Measurements from ENCODE around the gene SUSD4. TPM values are rescaled to one million over a fixed set of nuclear protein-coding genes. Genes with fewer than 3 reads are reported as not detected.
A peak's percentile ranks its signal among the peaks of the same experiment; 100 is the strongest.

SUSD4 gene
- total and polyA plus RNA-seq, 9 of the 15 experiments (the other 6 are each of a cell fraction or from before 2014, with no cell fraction given), result 0.06 to 1.7 (median 0.09) TPM; not detected in 4

DNA sequence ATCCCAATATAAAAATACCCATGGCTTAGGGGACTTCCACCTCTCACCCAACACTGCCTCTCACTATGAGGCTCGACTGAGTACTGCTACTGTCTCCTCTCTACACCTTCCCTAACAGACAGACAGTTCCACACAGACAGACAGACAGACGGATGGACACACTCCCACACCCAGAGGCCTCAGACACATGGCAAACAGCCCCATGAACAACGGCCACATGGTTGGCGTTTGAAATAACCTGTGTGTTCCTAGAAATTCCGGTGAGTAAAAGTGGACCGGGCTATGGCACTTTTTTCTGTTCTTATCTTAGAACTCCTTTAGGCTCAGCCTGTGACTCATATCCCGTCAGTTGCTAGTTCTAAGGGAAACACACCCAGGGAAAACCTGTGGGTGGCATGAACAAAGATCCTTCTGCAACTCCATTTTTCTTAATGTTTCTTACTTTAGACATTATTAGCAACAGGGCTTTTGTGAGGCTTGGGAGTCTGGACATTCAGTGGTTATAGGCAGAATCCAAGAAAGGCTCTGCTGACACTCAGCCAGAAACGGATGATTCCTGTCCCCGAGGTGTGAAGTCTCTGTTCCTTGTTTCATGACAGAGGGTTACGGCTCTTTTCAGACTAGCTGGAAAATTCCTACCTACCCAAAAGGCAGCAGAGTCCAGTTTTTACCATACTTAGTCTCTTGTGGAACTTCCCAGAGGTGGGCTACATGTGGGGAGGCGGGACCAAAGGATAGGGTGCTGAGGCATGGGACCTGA lies 130.4 kb downstream of the SUSD4 start (continued):
- TF ChIP-seq, protein P1, sequence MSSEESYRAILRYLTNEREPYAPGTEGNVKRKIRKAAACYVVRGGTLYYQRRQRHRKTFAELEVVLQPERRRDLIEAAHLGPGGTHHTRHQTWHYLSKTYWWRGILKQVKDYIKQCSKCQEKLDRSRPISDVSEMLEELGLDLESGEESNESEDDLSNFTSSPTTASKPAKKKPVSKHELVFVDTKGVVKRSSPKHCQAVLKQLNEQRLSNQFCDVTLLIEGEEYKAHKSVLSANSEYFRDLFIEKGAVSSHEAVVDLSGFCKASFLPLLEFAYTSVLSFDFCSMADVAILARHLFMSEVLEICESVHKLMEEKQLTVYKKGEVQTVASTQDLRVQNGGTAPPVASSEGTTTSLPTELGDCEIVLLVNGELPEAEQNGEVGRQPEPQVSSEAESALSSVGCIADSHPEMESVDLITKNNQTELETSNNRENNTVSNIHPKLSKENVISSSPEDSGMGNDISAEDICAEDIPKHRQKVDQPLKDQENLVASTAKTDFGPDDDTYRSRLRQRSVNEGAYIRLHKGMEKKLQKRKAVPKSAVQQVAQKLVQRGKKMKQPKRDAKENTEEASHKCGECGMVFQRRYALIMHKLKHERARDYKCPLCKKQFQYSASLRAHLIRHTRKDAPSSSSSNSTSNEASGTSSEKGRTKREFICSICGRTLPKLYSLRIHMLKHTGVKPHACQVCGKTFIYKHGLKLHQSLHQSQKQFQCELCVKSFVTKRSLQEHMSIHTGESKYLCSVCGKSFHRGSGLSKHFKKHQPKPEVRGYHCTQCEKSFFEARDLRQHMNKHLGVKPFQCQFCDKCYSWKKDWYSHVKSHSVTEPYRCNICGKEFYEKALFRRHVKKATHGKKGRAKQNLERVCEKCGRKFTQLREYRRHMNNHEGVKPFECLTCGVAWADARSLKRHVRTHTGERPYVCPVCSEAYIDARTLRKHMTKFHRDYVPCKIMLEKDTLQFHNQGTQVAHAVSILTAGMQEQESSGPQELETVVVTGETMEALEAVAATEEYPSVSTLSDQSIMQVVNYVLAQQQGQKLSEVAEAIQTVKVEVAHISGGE (CRISPR knock-in tag; IDR thresholded peaks at IDR 0.05), result peak in 1 of 3 experiments; percentile 85; a peak in 2 of 6 replicates
- TF ChIP-seq ZNF324 (CRISPR knock-in tag; IDR thresholded peaks at IDR 0.05), result peak; percentile 18; the same call in 1 of the 2 replicates
- TF ChIP-seq ATF7 (IDR thresholded peaks at IDR 0.05), result peak; percentile 59; the same call in 1 of the 2 replicates
- TF ChIP-seq HDAC1 (IDR thresholded peaks at IDR 0.05), result peak in 1 of 2 experiments; percentile 90; a peak in 2 of 4 replicates
- peak; percentile 83 for TF ChIP-seq TCF3 (CRISPR knock-in tag; IDR thresholded peaks at IDR 0.05)
- TF ChIP-seq ZFP1 (CRISPR knock-in tag; IDR thresholded peaks at IDR 0.05), result peak; percentile 22; the same call in 1 of the 2 replicates
- TF ChIP-seq ETV5 (CRISPR knock-in tag; IDR thresholded peaks at IDR 0.05; ENCODE audit: low read depth), result peak; percentile 91
- TF ChIP-seq ZNF134 (CRISPR knock-in tag; conservative IDR thresholded peaks at IDR 0.05), result peak; percentile 41; the same call in 1 of the 2 replicates
- no peak for TF ChIP-seq HMG20B (CRISPR knock-in tag; IDR thresholded peaks at IDR 0.05)
- TF ChIP-seq, protein P2, sequence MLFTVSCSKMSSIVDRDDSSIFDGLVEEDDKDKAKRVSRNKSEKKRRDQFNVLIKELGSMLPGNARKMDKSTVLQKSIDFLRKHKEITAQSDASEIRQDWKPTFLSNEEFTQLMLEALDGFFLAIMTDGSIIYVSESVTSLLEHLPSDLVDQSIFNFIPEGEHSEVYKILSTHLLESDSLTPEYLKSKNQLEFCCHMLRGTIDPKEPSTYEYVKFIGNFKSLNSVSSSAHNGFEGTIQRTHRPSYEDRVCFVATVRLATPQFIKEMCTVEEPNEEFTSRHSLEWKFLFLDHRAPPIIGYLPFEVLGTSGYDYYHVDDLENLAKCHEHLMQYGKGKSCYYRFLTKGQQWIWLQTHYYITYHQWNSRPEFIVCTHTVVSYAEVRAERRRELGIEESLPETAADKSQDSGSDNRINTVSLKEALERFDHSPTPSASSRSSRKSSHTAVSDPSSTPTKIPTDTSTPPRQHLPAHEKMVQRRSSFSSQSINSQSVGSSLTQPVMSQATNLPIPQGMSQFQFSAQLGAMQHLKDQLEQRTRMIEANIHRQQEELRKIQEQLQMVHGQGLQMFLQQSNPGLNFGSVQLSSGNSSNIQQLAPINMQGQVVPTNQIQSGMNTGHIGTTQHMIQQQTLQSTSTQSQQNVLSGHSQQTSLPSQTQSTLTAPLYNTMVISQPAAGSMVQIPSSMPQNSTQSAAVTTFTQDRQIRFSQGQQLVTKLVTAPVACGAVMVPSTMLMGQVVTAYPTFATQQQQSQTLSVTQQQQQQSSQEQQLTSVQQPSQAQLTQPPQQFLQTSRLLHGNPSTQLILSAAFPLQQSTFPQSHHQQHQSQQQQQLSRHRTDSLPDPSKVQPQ (CRISPR knock-in tag; IDR thresholded peaks at IDR 0.05; ENCODE audit: borderline replicate concordance), result no peak; the same call in 1 of the 2 replicates
- no peak for TF ChIP-seq MAFK (IDR thresholded peaks at IDR 0.05; ENCODE audit: low read length)
- TF ChIP-seq BCL6 (CRISPR knock-in tag; IDR thresholded peaks at IDR 0.05), result peak; percentile 30; the same call in 1 of the 2 replicates
- TF ChIP-seq ASH1L (IDR thresholded peaks at IDR 0.05; ENCODE audit: borderline replicate concordance, low read depth, partially characterized antibody), result peak; percentile 64
- TF ChIP-seq SMARCC2 (IDR thresholded peaks at IDR 0.05; ENCODE audit: low read depth), result peak; percentile 96
- no peak for TF ChIP-seq RBM25 (IDR thresholded peaks at IDR 0.05; ENCODE audit: low read depth, low read length, severe bottlenecking)
- TF ChIP-seq POLR2G (IDR thresholded peaks at IDR 0.05; ENCODE audit: low read depth, low read length), result no peak
- TF ChIP-seq TEAD1 (CRISPR knock-in tag; IDR thresholded peaks at IDR 0.05), result peak in 1 of 2 experiments; percentile 72; a peak in 1 of 4 replicates
- TF ChIP-seq, protein P3, sequence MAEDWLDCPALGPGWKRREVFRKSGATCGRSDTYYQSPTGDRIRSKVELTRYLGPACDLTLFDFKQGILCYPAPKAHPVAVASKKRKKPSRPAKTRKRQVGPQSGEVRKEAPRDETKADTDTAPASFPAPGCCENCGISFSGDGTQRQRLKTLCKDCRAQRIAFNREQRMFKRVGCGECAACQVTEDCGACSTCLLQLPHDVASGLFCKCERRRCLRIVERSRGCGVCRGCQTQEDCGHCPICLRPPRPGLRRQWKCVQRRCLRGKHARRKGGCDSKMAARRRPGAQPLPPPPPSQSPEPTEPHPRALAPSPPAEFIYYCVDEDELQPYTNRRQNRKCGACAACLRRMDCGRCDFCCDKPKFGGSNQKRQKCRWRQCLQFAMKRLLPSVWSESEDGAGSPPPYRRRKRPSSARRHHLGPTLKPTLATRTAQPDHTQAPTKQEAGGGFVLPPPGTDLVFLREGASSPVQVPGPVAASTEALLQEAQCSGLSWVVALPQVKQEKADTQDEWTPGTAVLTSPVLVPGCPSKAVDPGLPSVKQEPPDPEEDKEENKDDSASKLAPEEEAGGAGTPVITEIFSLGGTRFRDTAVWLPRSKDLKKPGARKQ (CRISPR knock-in tag; IDR thresholded peaks at IDR 0.05), result no peak

Data from K562 (cell line).